MCF 10A (cell line): Measurements from ENCODE around the gene PYGM. TPM values are rescaled to one million over a fixed set of nuclear protein-coding genes. Genes with fewer than 3 reads are reported as not detected.

Experiments used
- BruUV-seq: library from RNA; stranded (reverse); fragments of 400-500 nt; replicated peaks from 2 replicates; lab custom pipeline; 2021; lab: Mats Ljungman, UMichigan
- CTCF ChIA-PET: fragments of 300-600 bp; sonication (Branson Sonifier 250); formaldehyde crosslinking; extraction: SDS; loops from one replicate; lab custom pipeline; 2021; ENCODE audit warnings: antibody characterized with exemption, inconsistent platforms; lab: Yijun Ruan, JAX
- POLR2A ChIA-PET: fragments of 300-600, 350-650 bp; sonication (Branson Sonifier 250); formaldehyde crosslinking; extraction: SDS; loops from one replicate; lab custom pipeline; 2020; ENCODE audit warnings: antibody characterized with exemption, inconsistent platforms; lab: Yijun Ruan, JAX
- DNase-seq: peaks from one replicate; pipeline ENCODE4 v3.0.0-alpha.2; 2018; ENCODE audit not compliant: unreplicated experiment
- H3K27ac Mint-ChIP-seq: one replicate; pipeline ENCODE4 v1.8.0; 2022; ENCODE audit warnings: mild to moderate bottlenecking, low read depth, mixed read lengths; ENCODE audit not compliant: unreplicated experiment
- H3K27me3 Mint-ChIP-seq: one replicate; pipeline ENCODE4 v1.8.0; 2022; ENCODE audit warnings: mixed read lengths; ENCODE audit not compliant: insufficient read depth, unreplicated experiment
- H3K36me3 Mint-ChIP-seq: one replicate; pipeline ENCODE4 v1.8.0; 2022; ENCODE audit warnings: mild to moderate bottlenecking, moderate library complexity, mixed read lengths; ENCODE audit not compliant: insufficient read depth, unreplicated experiment
- H3K4me1 Mint-ChIP-seq: one replicate; pipeline ENCODE4 v1.8.0; 2022; ENCODE audit warnings: mixed read lengths; ENCODE audit not compliant: insufficient read depth, unreplicated experiment
- H3K4me3 Mint-ChIP-seq: one replicate; pipeline ENCODE4 v1.8.0; 2022; ENCODE audit warnings: mild to moderate bottlenecking, moderate library complexity, mixed read lengths; ENCODE audit not compliant: unreplicated experiment
- H3K9me3 Mint-ChIP-seq: one replicate; pipeline ENCODE4 v1.8.0; 2022; ENCODE audit warnings: mixed read lengths; ENCODE audit not compliant: unreplicated experiment
- CTCF ChIP-seq: fragments of 200-600 bp; IDR thresholded peaks from one replicate; pipeline ENCODE4 v1.8.0; 2022; ENCODE audit warnings: antibody characterized with exemption, mild to moderate bottlenecking; ENCODE audit not compliant: unreplicated experiment
- intact Hi-C: fragments of 100-400 bp; cut with micrococcal nuclease; formaldehyde crosslinking; loops from 2 replicates; pipeline ENCODE4 v1.14.1; 2022
- total RNA-seq: library from RNA; stranded (reverse); gene quantifications from 2 replicates; pipeline ENCODE4 v1.2.3, GENCODE V29; 2022

PYGM gene
- total RNA-seq, 1 experiment from 2014 or later = 0.09 TPM

DNA sequence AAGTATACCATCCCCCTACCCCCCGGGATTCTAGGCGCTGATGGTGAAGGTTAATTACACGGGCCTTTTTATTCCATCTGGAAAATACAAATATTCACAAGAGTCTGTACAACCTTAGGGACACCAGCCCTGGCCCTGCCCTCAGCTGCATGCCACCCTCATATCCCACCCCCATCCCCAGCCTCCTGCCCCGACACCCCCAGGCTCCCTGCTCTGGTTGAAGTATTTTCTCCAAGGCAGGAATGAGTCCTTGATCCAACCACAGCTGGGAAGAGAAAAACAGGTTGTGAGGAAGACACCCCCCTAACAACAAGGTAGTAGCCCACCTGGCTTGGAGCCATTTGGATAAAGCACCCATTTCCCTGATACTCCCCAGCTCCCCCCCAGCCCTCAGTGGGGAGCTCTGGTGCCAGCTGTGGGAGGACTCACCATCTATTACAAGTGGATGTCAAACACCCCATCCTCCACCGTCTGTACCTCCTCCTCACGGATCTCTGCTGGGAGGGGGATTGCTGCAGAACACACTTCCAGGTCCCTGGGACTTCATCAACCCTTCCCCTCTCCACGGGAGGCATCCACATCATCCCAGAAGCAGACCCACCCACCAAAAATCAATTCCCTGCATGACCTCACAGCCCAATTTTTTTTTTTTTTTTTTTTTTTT lies 32.8 kb downstream of the PYGM start:
- DNase-seq = no peak
- no TSS peak for BruUV-seq
- Mint-ChIP-seq H3K27me3 (peaks cover 33% of the 10 kb centered on the region), H3K9me3 (no peaks in the 10 kb centered on the region), H3K4me3 (no peak overlapping the region), H3K36me3 (no peaks in the 10 kb centered on the region), H3K27ac (no peak overlapping the region), H3K4me1 (no peaks in the 10 kb centered on the region)
- no peak for TF ChIP-seq CTCF
- intact Hi-C loops = no loop called here
- ChIA-PET POLR2A (interaction anchor here (0.6 kb wide), 1 partner anchor 14 kb away, joined by 3 read pairs; no protein-coding TSS in a partner anchor), CTCF (interaction anchor here (1.0 to 1.3 kb wide), 2 partner anchors 38 to 280 kb away, joined by 3 read pairs; no protein-coding TSS in a partner anchor)

GRCh38 chr11:64726211-64726641 lies 33.5 kb downstream of the PYGM start:
- DNase-seq = no peak
- TF ChIP-seq CTCF = no peak
- Mint-ChIP-seq H3K4me3 (no peak overlapping the region), H3K36me3 (no peaks in the 10 kb centered on the region), H3K27ac (no peak overlapping the region), H3K4me1 (no peaks in the 10 kb centered on the region), H3K9me3 (no peaks in the 10 kb centered on the region), H3K27me3 (peaks cover 40% of the 10 kb centered on the region)
- BruUV-seq = no TSS peak
- intact Hi-C loops = no loop called here
- CTCF ChIA-PET = interaction anchor here (0.7 to 1.0 kb wide), 2 partner anchors 23 to 38 kb away, joined by 5 to 6 read pairs; no protein-coding TSS in a partner anchor
- POLR2A ChIA-PET = no interaction called here

- DNase-seq = no peak
- BruUV-seq = no TSS peak
- CTCF ChIA-PET = interaction anchor here (0.7 to 1.0 kb wide), 4 partner anchors 11 to 37 kb away, joined by 3 to 6 read pairs (median 4); no protein-coding TSS in a partner anchor
- POLR2A ChIA-PET = no interaction called here
- Mint-ChIP-seq H3K36me3 (no peaks in the 10 kb centered on the region), H3K4me1 (no peaks in the 10 kb centered on the region), H3K9me3 (no peaks in the 10 kb centered on the region), H3K4me3 (no peak overlapping the region), H3K27ac (no peak overlapping the region), H3K27me3 (peaks cover 46% of the 10 kb centered on the region)
- intact Hi-C loops = no loop called here
- TF ChIP-seq CTCF = no peak
Observed at GRCh38 chr11:64724863-64725532, 34.8 kb downstream of the PYGM start.
